HG03280 (cell line): ENCODE data around the gene KRT6A.
"Not testable (repeated sequence)": the region's sequence is repeated elsewhere in the genome, so short reads cannot be mapped to it uniquely, and the experiment has no call there.

Source experiments
- ATAC-seq: cut with Tn5 transposase; IDR thresholded peaks from one replicate; pipeline ENCODE4 v1.9.1; 2021; ENCODE audit warnings: mild to moderate bottlenecking, moderate library complexity; ENCODE audit not compliant: unreplicated experiment

Gene KRT6A

GRCh38 chr12:52474212-52474611 is 18.8 kb downstream of the KRT6A start:
- ATAC-seq = no peak

- ATAC-seq = no peak
Measured at GRCh38 chr12:52473768-52474167, 19.3 kb downstream of the KRT6A start, which contains the start of gene KRT6C. Gene KRT6C (minus strand): TSS chr12:52473805. CDS start chr12:52473737, 68 bp downstream.

DNA sequence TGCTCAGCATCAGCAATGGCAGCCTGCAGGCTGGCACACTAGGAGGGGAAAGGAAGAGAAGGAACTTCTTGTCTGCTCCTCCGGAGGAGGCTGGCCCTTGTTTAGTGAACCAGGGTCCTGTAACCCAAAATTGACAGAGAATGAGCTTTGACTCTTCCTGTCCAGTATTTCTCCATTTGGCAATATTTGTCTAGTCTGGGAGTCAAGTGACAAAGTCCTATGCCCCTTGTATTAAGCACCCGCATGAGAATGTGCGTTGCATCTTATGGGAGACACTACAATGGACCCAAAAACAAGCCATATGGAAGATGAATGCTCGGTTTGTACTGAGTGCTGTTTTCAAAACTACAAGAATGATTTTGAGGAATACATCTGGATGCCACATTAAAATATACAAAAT is 23.2 kb downstream of the KRT6A start:
- ATAC-seq = no peak

DNA sequence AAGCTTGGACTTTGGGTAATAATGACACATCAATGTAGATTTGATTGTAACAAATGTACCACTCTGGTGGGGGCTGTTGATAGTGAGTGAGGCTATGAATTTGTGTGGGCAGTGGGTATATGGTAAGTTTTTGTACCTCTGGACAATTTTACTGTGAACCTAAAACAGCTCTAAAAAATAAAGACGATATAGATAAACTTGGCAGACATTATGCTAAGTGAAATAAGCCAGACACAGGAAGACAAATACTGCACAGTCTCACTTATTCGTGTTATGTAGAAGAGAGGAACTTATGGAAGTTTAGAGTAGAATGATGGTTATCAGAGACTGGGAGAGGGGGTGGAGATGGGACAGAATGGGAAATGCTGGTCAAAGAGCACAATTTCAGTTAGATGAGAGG is 28.2 kb downstream of the KRT6A start:
- ATAC-seq = no peak

GRCh38 chr12:52461693-52462092 is 31.4 kb downstream of the KRT6A start:
- no peak for ATAC-seq

- no peak for ATAC-seq
Measured at GRCh38 chr12:52458861-52459260, 34.2 kb downstream of the KRT6A start.

DNA sequence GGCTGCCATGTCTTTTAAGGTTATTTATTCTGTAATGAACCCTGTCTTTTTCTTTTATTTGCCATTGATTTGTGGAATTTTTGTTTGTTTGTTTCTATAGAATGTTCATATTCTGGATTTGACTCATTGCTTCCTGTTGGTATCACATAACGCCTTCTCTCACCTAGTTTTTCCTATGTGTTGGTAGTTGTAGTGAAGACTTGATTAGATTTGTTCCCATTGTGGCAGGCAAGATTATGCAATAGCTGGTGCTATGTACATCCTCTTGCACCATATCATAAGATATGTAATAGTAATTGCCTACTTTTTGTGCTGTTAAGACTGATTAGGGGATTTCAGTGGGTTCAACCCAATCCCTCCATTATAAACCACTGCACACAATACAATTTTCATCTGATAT is 37.2 kb downstream of the KRT6A start:
- no peak for ATAC-seq

DNA sequence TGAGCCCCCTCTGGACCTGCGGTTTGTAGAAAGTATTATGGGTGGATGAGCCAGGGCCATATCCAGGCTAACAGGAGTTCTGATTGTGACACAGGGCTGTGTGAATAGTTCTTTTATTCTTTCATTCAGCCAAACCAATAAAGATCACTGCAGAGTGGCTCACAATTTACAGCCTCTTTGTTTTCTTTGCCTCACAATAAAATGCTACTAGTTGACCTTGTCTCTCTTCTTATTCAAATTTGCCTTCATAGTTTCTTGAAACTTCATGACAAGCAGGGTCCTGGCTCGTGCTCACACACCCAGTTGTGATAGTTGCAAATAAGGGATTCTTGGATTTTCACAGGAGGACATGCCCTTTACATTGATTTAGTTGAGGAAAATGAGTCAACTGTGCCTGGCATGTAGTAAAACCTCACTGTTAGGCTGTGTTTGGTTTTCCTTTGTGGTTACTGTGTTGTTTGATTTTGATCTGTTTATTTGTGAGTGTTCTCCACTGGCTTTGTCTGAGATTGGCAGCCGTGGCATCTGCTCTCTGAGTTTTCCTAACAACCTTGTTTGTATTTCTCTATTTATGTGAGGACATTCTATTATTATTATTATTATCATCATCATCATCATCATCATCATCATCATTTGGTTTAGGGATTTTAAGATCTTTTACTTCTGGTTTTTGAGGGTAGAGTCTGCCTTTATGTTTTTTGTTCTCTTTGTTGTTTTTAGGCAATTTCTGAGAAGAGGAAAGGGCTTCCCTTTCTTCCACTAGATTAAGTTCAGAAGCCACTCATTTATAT is 38.5 kb downstream of the KRT6A start:
- ATAC-seq = no peak

GRCh38 chr12:52452101-52452500 is 41.0 kb downstream of the KRT6A start, which contains the start of gene KRT6B:
Gene KRT6B (minus strand): TSS chr12:52452146. CDS start chr12:52452078, 68 bp downstream.
- ATAC-seq = no peak

DNA sequence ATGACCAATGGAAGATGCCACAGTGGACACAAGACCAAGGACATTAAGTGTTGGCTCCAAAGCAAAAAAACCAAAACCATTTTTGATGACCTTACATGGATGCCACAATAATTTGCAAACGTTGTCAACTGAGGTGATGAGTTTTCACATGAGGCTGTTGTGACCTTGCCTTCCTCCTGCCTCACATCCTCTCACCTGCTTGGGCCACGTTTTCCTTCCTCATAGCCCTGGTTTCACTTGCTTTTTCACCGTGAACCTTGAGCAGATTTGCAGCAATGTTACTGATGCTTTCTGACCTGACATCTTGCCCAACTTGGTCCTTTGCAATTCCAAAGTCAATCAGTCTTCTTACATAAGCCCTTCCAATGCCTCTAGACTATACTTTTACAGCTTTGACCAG is 44.8 kb downstream of the KRT6A start:
- no peak for ATAC-seq

- ATAC-seq = not testable (repeated sequence)
Measured at GRCh38 chr12:52447196-52447595, 45.9 kb downstream of the KRT6A start.

DNA sequence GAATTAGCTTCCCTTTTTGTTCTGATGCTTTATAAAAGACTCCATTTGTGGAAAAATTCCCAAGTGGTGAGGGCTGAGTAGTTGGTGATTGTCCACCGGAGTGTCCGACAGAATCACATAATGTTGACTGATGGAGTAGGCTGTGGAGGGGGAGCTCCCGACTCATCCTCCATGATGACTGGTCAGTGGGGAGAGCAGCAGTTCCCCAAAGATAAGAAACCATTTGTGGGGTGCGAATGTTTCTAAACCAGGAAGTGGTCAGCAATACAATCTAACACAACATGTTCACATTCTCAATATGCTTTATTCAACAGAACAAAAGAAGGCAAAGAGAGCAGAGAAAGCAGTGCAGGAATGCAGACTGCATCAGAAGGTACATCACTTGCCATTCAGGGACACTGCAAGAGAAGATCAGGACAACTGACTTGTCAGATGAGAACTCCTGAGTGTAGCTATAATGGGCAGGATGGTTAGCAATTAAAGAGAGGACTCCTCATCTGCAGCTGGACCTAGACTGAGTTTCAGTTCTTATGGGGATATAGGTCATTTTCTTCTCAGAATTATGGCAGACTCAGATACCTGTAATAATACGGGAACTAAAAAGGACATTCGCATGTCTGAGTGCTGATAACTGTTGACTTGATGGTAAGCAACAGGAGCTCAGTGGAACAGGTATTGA is 46.6 kb downstream of the KRT6A start:
- ATAC-seq = no peak

- no peak for ATAC-seq
Measured at GRCh38 chr12:52445876-52446275, 47.2 kb downstream of the KRT6A start.

GRCh38 chr12:52444647-52445595 is 48.1 kb downstream of the KRT6A start:
- ATAC-seq = no peak

DNA sequence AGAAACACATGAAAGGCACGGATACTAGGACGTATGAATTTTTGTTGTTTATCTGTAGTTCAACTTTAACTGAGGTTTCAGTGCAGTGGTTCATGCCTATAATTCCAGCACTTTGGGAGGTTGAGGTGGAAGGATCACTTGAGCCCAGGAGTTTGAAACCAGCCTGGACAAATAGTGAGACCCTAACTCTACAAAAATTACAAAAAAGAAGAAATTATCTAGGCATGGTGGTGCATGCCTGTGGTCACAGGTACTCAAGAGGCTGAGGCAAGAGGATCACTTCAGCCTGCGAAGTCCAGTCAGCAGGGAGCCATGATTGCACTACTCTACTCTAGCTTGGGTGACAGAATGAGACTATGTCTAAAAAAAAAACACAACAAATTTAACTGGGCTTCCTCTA is 49.1 kb downstream of the KRT6A start:
- no peak for ATAC-seq

DNA sequence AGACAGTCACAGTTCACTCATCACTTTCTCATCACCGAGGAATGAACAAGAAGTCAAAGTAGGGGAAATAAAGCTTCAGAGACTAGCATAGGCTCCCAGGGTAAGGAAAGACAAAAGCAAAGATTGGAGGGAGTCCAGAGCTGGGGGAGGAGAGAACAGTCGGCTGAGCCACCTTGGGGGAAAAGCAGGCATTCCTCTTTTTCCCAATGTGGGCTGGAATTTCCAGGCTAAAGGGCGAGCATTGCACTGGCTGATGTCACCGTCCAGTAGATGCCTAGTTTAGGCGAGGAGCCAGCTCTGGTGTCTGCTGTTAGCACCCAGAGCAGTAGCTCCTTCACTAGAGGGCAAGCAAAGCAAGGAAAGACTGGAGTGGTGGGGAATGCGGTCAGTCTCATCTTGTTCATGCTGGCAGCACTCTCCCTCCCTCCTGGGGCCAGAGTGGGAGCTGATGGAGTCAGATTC is 50.4 kb downstream of the KRT6A start:
- ATAC-seq = no peak

DNA sequence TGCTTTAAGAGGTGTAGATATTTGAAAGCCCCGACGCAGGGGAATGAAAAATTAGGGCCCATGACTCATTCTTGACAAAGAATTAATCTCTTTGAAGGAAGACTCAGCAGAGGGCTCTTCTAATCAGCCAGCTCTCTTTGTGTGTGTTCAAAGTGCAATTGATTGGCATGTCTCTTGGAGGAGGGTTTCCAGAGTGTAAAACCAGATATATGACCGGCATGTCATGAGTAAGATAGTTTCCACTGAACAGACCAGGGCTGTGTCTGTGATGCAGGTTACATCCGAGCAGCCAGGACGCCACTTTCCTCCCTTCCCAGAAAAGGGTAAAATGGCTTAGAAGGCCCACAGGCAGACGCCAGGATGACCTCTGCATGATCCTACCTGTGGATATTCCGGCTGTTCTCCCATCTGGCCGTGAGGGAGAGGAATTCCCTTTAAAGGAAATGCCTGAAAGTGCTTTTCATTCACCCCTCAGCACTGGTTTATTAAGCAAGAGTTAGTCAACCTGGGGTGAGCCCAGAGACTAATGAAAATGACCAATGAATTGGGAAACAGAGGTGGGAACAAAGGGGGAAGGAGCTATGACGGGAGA is 51.6 kb downstream of the KRT6A start:
- ATAC-seq = no peak

DNA sequence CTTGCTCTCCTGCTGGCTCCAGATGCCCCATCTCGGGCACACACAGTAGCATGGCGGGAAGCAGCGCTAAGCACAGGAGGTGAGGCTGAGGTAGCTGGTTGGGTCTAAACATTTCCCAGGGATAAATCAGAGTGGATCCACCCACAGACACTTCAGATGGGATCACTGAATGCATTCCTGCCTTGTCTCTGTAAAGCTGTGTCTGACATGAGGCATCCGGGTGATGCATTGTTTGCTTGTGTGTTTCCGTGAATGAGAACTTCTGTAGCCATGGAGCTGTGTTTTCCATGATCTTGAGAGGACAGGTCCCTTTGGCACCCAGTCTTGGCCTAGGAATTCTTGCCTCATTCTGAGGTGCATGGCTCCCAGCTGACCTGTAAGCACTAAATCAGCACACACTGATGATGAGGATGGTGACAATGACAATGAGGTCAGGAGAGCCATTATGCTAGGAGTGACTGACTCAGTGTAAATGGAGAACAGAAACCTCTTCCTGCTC is 52.2 kb downstream of the KRT6A start:
- ATAC-seq = no peak

DNA sequence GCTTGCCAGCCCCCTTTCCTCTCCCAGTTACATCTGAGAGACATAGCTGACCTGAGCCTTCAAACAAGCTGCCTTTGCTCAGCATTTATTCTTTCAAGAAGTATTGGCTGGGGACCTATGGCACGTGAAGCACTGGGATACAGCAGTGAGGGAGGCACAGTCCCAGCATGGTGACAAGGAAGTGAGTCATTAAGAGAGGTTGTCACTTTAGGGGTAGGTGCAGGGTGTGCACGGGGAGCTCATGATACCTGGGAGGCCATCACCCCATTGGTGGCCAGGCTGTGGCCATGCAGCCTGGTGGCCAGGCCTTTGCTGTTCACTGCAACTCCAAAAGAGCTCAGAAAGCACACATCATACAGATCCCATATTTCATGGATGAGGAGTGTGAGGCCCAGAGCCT is 53.2 kb downstream of the KRT6A start:
- ATAC-seq = no peak

- no peak for ATAC-seq
Measured at GRCh38 chr12:52439420-52439819, 53.6 kb downstream of the KRT6A start.
